ENCODE data around the gene ASXL1.

ASXL1 gene

DNA sequence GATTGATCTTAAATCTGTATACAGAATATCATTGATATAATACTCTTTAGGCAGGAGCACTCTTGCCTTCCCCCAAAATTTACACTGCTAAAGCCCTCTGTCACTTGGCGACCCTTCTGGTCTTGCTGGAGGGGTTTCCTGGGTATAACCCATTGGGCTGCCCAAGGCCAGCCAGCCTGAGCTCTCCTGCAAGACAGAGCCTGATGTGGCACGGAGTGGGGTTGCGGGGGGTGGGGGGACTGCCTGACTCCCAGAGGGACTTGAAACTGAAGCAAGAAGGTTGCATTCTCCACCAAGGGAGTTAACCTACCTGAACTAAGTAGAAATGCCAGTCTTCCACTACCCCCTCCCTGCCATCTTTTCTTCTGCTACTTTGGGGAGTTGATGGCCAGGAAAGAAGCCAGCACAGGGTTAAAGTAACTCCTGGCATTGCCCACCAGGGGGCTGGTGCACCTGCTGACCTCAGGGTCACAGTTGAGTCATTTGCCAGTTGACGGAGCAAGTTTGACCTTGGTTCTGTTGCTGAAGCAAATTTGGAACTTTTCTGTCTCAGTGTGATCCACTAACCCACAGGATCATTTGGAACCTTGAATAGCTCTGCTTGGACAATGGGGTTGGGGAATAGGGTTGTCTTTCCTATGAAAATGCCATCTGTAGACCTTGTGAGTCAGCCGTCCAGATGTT lies 79.4 kb downstream of the ASXL1 start:
- no peak for DNase-seq (ENCODE audit: extremely low read depth, insufficient read length)
- peak; percentile 37 for TF ChIP-seq CTCF (IDR thresholded peaks at IDR 0.05; ENCODE audit: insufficient read depth, low read length, poor library complexity, severe bottlenecking)
- no peak overlapping the region for H3K4me3 ChIP-seq (replicated peaks; ENCODE audit: low read depth, low read length)
- H3K27me3 ChIP-seq (replicated peaks; ENCODE audit: control insufficient read depth, insufficient read depth, low read length): no peaks in the 10 kb centered on the region
- peaks cover 48% of the 10 kb centered on the region for H3K36me3 ChIP-seq (ENCODE audit: control insufficient read depth, insufficient read depth, low read length)

DNA sequence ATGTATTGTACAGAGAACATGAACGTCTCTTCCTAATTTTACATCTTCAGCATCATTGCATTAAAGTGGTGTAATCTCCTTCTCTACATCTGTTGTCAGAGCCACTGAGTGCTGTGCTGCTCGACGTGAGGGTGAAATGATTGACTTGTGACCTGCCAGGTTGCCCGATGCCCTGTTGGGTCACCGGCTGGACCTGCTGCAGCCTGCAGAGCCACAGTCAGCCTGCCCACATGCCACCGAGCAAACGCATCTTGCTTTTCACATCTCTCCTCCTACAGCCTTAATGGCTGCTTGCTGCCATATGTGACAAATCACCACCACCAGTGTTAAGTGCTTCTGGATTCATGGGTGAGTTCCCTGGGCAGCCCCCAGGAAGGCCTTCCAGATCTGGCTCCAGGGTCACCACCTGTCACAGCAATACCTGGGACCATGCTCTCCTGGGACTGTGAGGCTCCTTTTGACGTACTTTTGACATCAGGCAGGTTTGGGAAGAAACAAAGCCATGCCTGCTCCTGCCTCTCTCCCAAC lies 80.3 kb downstream of the ASXL1 start:
- Histone ChIP-seq H3K36me3 (ENCODE audit: control insufficient read depth, insufficient read depth, low read length) (peaks cover 43% of the 10 kb centered on the region), H3K27me3 (replicated peaks; ENCODE audit: control insufficient read depth, insufficient read depth, low read length) (no peaks in the 10 kb centered on the region), H3K4me3 (replicated peaks; ENCODE audit: low read depth, low read length) (no peak overlapping the region)
- no peak for DNase-seq (ENCODE audit: extremely low read depth, insufficient read length)
- TF ChIP-seq CTCF (IDR thresholded peaks at IDR 0.05; ENCODE audit: insufficient read depth, low read length, poor library complexity, severe bottlenecking): no peak

GRCh38 chr20:32439132-32439829 lies 81.2 kb downstream of the ASXL1 start:
- peaks cover 43% of the 10 kb centered on the region for H3K36me3 ChIP-seq (ENCODE audit: control insufficient read depth, insufficient read depth, low read length)
- DNase-seq (ENCODE audit: extremely low read depth, insufficient read length): no peak
- H3K27me3 ChIP-seq (replicated peaks; ENCODE audit: control insufficient read depth, insufficient read depth, low read length): no peaks in the 10 kb centered on the region
- H3K4me3 ChIP-seq (replicated peaks; ENCODE audit: low read depth, low read length): no peak overlapping the region
- no peak for TF ChIP-seq CTCF (IDR thresholded peaks at IDR 0.05; ENCODE audit: insufficient read depth, low read length, poor library complexity, severe bottlenecking)

- peaks cover 36% of the 10 kb centered on the region for H3K36me3 ChIP-seq (ENCODE audit: control insufficient read depth, insufficient read depth, low read length)
- no peak for TF ChIP-seq CTCF (IDR thresholded peaks at IDR 0.05; ENCODE audit: insufficient read depth, low read length, poor library complexity, severe bottlenecking)
- DNase-seq (ENCODE audit: extremely low read depth, insufficient read length): no peak
These were observed 82.1 kb downstream of the ASXL1 start for GRCh38 chr20:32440069-32440757.

DNA sequence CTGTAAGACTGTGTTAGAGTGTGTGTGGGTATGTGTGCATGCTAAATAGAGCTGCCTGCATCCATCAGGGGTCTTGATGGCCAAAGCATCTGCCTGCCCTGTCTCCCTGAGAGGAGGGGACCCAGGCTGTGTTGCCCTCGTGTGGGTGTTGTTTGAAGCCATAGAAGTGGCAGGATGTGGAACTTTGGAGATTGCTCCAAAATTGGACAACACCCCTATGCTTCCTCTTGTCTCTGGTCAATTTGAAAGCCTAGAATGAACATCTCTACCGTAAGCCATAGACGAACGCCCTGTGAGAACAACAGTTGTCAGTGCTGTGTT lies 82.6 kb downstream of the ASXL1 start:
- peaks cover 33% of the 10 kb centered on the region for H3K36me3 ChIP-seq (ENCODE audit: control insufficient read depth, insufficient read depth, low read length)
- H3K4me3 ChIP-seq (replicated peaks; ENCODE audit: low read depth, low read length): no peak overlapping the region
- TF ChIP-seq CTCF (IDR thresholded peaks at IDR 0.05; ENCODE audit: insufficient read depth, low read length, poor library complexity, severe bottlenecking): no peak
- no peak for DNase-seq (ENCODE audit: extremely low read depth, insufficient read length)
- H3K27me3 ChIP-seq (replicated peaks; ENCODE audit: control insufficient read depth, insufficient read depth, low read length): no peaks in the 10 kb centered on the region

More at GRCh38 chr20:32440069-32440757, 82.1 kb downstream of the ASXL1 start:
- no peak overlapping the region for H3K4me3 ChIP-seq (replicated peaks; ENCODE audit: low read depth, low read length)
- no peaks in the 10 kb centered on the region for H3K27me3 ChIP-seq (replicated peaks; ENCODE audit: control insufficient read depth, insufficient read depth, low read length)
